GM12875 (cell line): ENCODE results near the gene AHCTF1.
"Not testable (repeated sequence)": the region's sequence is repeated elsewhere in the genome, so short reads cannot be mapped to it uniquely, and the experiment has no call there.

Experiments used
- H3K4me3 ChIP-seq: one replicate; pipeline ENCODE4 v1.5.1; 2011; ENCODE audit warnings: low read depth, low read length, control low read depth
- CTCF ChIP-seq: IDR thresholded peaks from 2 replicates; pipeline ENCODE4 v1.5.1; 2011; ENCODE audit warnings: low read depth, mild to moderate bottlenecking, control low read depth, inconsistent platforms, low read length, moderate library complexity, borderline replicate concordance; ENCODE audit not compliant: insufficient read depth

The AHCTF1 gene

GRCh38 chr1:246831543-246831942 lies 100.2 kb downstream of the AHCTF1 start:
- TF ChIP-seq CTCF: no peak
- no peak overlapping the region for H3K4me3 ChIP-seq

- TF ChIP-seq CTCF: no peak
- H3K4me3 ChIP-seq: no peak overlapping the region
Observed at GRCh38 chr1:246828818-246829217, 102.9 kb downstream of the AHCTF1 start.

DNA sequence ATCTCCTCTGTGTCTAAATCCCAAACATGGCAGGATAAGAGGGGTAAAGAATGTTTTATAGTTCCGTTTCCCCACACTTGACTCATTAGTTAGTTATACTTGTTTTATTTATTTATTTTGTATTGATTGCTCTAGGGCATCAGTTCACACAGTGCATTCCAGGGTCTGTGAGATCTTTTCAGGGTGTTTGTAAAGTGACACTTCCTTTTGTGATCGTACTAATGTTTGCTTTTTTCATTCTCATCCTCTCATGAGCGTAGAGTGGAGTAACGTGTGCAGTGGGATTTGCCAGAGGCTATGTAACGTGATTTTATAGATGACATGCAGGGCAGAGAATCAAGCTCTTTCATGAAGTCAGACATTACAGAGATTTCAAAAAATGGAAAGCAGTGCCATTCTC lies 104.4 kb downstream of the AHCTF1 start:
- H3K4me3 ChIP-seq: no peak overlapping the region
- TF ChIP-seq CTCF: no peak

DNA sequence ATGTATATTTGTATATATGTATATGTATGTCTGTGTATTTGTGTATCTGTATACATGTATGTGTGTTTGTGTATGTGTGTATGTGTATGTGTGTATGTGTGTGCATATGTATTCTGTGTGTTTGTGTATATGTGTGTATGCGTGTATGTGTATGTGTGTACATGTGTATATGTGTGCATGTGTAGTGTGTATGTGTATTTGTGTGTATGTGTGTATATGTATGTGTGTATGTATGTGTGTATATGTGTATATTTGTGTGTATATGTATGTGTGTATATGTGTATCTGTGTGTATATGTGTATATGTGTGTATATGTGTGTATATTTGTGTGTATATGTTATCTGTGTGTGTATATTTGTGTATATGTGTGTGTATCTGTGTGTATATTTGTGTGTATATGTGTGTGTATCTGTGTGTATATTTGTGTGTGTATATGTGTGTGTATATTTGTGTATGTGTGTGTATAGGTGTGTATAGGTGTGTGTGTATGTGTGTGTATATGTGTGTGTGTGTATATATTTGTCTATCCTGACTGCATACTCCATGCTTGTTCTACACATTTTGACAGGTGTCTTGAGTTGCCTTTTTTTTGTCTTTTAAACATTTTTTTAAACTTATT lies 106.1 kb downstream of the AHCTF1 start:
- H3K4me3 ChIP-seq: no peak overlapping the region
- no peak for TF ChIP-seq CTCF

- no peak for TF ChIP-seq CTCF
- no peak overlapping the region for H3K4me3 ChIP-seq
Observed at GRCh38 chr1:246824541-246824940, 107.2 kb downstream of the AHCTF1 start.

DNA sequence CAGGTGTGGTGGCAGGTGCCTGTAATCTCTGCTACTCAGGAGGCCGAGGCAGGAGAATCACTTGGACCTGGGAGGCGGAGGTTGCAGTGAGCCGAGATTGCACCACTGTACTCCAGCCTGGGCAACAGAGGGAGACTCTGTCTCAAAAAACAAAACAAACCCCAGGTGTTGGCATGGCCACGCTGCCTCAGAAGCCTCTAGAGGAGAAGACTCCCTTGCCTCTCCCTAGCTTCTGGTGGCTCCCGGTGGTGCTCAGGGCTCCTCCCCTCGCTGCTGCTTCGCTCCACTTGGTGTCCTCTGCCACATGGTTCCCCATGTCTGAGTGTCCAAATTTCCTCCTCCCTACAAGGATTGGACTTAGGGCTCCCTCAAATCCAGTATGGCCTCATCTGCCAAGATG lies 109.6 kb downstream of the AHCTF1 start:
- H3K4me3 ChIP-seq: not testable (repeated sequence)

- TF ChIP-seq CTCF: no peak
- no peak overlapping the region for H3K4me3 ChIP-seq
Observed at GRCh38 chr1:246820666-246821065, 111.1 kb downstream of the AHCTF1 start.

DNA sequence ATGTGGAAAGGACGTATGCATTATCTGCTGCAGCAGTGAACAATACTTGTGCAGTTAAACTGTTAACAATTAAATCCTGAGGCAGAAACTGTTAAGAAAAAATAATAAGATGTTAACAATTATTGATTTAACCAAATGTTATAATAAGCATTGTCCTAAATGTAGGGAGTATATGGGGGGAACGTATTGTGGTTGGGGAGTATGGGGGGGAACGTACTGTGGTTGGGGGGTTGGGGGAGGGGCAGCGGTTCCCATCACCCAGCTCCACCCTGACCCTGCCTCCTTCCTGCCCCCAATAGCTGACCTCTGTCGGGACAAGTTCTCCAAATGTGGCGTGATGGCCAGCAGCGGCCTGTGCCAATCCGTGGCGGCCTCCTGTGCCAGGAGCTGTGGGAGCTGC lies 114.0 kb downstream of the AHCTF1 start:
- H3K4me3 ChIP-seq: not testable (repeated sequence)
